HT1080 (cell line): ENCODE results near the gene AGBL4. TPM values are rescaled to one million over a fixed set of nuclear protein-coding genes. Genes with fewer than 3 reads are reported as not detected.

Source experiments
- DNase-seq: peaks from one replicate; pipeline ENCODE4 v3.0.0-alpha.2; 2015; ENCODE audit warnings: low read depth
- total RNA-seq: library from RNA; depleted of rRNA; stranded (reverse); fragments of >200 nt; shearing (Covaris generic); gene quantifications from 2 replicates; pipeline ENCODE4 v1.2.3, GENCODE V29; 2014

AGBL4 gene
- total RNA-seq, 1 experiment from 2014 or later, result not detected

GRCh38 chr1:48608882-48609281 is 1414.9 kb downstream of the AGBL4 start:
- no peak for DNase-seq

GRCh38 chr1:48603222-48603621 is 1420.5 kb downstream of the AGBL4 start:
- DNase-seq, result no peak

GRCh38 chr1:48602349-48602748 is 1421.4 kb downstream of the AGBL4 start:
- DNase-seq, result no peak

- DNase-seq, result no peak
These were observed 1423.6 kb downstream of the AGBL4 start for GRCh38 chr1:48600182-48600581.

- DNase-seq, result no peak
These were observed 1426.1 kb downstream of the AGBL4 start for GRCh38 chr1:48597663-48598062.

GRCh38 chr1:48596046-48596445 is 1427.7 kb downstream of the AGBL4 start:
- DNase-seq, result no peak

- DNase-seq, result no peak
These were observed 1428.1 kb downstream of the AGBL4 start for GRCh38 chr1:48595613-48596012.

- no peak for DNase-seq
These were observed 1431.4 kb downstream of the AGBL4 start for GRCh38 chr1:48592330-48592729.

GRCh38 chr1:48591181-48591580 is 1432.6 kb downstream of the AGBL4 start:
- no peak for DNase-seq

- DNase-seq, result no peak
These were observed 1435.7 kb downstream of the AGBL4 start for GRCh38 chr1:48588061-48588460.

- no peak for DNase-seq
These were observed 1441.3 kb downstream of the AGBL4 start for GRCh38 chr1:48582408-48582807.

GRCh38 chr1:48581270-48581669 is 1442.5 kb downstream of the AGBL4 start:
- DNase-seq, result no peak

GRCh38 chr1:48576565-48576964 is 1447.2 kb downstream of the AGBL4 start:
- DNase-seq, result no peak

GRCh38 chr1:48572646-48573258 is 1451.0 kb downstream of the AGBL4 start:
- DNase-seq, result peak; percentile 66

GRCh38 chr1:48572134-48572533 is 1451.6 kb downstream of the AGBL4 start:
- DNase-seq, result no peak

GRCh38 chr1:48571303-48571987 is 1452.3 kb downstream of the AGBL4 start:
- DNase-seq, result no peak

- no peak for DNase-seq
These were observed 1453.2 kb downstream of the AGBL4 start for GRCh38 chr1:48570568-48570967.

GRCh38 chr1:48568501-48568900 is 1455.3 kb downstream of the AGBL4 start:
- no peak for DNase-seq

GRCh38 chr1:48566492-48566891 is 1457.3 kb downstream of the AGBL4 start:
- DNase-seq, result no peak

GRCh38 chr1:48563021-48563420 is 1460.7 kb downstream of the AGBL4 start:
- no peak for DNase-seq

- DNase-seq, result no peak
These were observed 1462.3 kb downstream of the AGBL4 start for GRCh38 chr1:48561444-48561843.

- DNase-seq, result no peak
These were observed 1463.2 kb downstream of the AGBL4 start for GRCh38 chr1:48560577-48560976.

GRCh38 chr1:48560116-48560515 is 1463.6 kb downstream of the AGBL4 start:
- DNase-seq, result no peak
